Body of pancreas (tissue), 4 donors: Measurements from ENCODE around the gene ARHGEF19.

Source experiments
- CTCF ChIP-seq, 7 experiments: fragments of 450-650 bp in 4 of 7; fragments of 200-600 bp in 3 of 7; sonication (generic) in 3 of 7; IDR thresholded peaks; one replicate each; pipeline ENCODE4 v1.5.1; 2016 to 2019; ENCODE audit warnings: antibody characterized with exemption in 7 of 7
- POLR2A ChIP-seq, 3 donors: fragments of 450-650 bp; IDR thresholded peaks; one replicate each; pipeline ENCODE4 v1.6.1; 2016; ENCODE audit warnings: antibody characterized with exemption in 3 of 3, mild to moderate bottlenecking in 2 of 3

GRCh38 chr1:16175610-16176553, 36.6 kb downstream of the ARHGEF19 start:
- TF ChIP-seq CTCF (IDR thresholded peaks at IDR 0.05) (peak in 1 of 7 experiments; percentile 1), POLR2A (IDR thresholded peaks at IDR 0.05) (peak in 1 of 3 donors; percentile 10)
